K562 (cell line): ENCODE results near the gene ADAT3. TPM values are rescaled to one million over a fixed set of nuclear protein-coding genes. Genes with fewer than 3 reads are reported as not detected.
A peak's percentile ranks its signal among the peaks of the same experiment; 100 is the strongest.

Source experiments
- ATF7 ChIP-seq: fragments of 450-650 bp; IDR thresholded peaks from 2 replicates; pipeline ENCODE4 v1.7.1; 2014; ENCODE audit warnings: mild to moderate bottlenecking, moderate library complexity
- BRD9 ChIP-seq: fragments of 450-650 bp; IDR thresholded peaks from 2 replicates; pipeline ENCODE4 v1.6.1; 2018; ENCODE audit warnings: low read depth; ENCODE audit not compliant: partially characterized antibody
- ETS1 ChIP-seq: conservative IDR thresholded peaks from 2 replicates; pipeline ENCODE4 v1.6.1; 2011; ENCODE audit warnings: low read depth, mild to moderate bottlenecking, low read length; ENCODE audit not compliant: control insufficient read depth
- EZH2 ChIP-seq: IDR thresholded peaks from 2 replicates; pipeline ENCODE4 v1.6.1; 2012; ENCODE audit warnings: low read depth, mild to moderate bottlenecking, inconsistent platforms, low read length, borderline replicate concordance
- FOXK2 ChIP-seq, 2 experiments: fragments of 450-650 bp; IDR thresholded peaks in 1 of 2; conservative IDR thresholded peaks in 1 of 2; 2 replicates each; pipeline ENCODE4 v1.6.1; 2016; ENCODE audit warnings: low read depth in 2 of 2, mild to moderate bottlenecking in 1 of 2
- GABPA ChIP-seq: fragments of 200-800 bp; sonication (Bioruptor generic); conservative IDR thresholded peaks from 2 replicates; pipeline ENCODE4 v1.6.1; 2016; ENCODE audit warnings: low read depth, missing genetic modification characterization, missing compliant biosample characterization
- HDAC1 ChIP-seq, 2 experiments: fragments of 450-650 bp; IDR thresholded peaks; 2 replicates each; pipeline ENCODE4 v1.6.1; 2016 to 2017; ENCODE audit warnings: inconsistent platforms in 1 of 2, mild to moderate bottlenecking in 1 of 2, moderate library complexity in 1 of 2
- HDAC3 ChIP-seq: fragments of 450-650 bp; IDR thresholded peaks from 2 replicates; pipeline ENCODE4 v1.6.1; 2018; ENCODE audit warnings: borderline replicate concordance, mild to moderate bottlenecking, moderate library complexity; ENCODE audit not compliant: partially characterized antibody
- HNRNPUL1 ChIP-seq: fragments of 200-400 bp; formaldehyde crosslinking; IDR thresholded peaks from 2 replicates; pipeline ENCODE4 v1.6.1; 2017; ENCODE audit warnings: low read length
- KLF16 ChIP-seq: IDR thresholded peaks from 2 replicates; pipeline ENCODE4 v1.6.1; 2016; ENCODE audit warnings: antibody characterized with exemption
- MYBL2 ChIP-seq, 2 experiments: fragments of 450-650 bp in 1 of 2; sonication (generic) in 1 of 2; formaldehyde crosslinking in 1 of 2; IDR thresholded peaks; 2 replicates each; pipeline versions ENCODE4 v1.6.1 to v1.8.1; 2017 to 2022; ENCODE audit warnings: borderline replicate concordance in 1 of 2, inconsistent platforms in 1 of 2, low read depth in 1 of 2, mild to moderate bottlenecking in 1 of 2, missing genetic modification reagents in 1 of 2, moderate library complexity in 1 of 2
- NFIX ChIP-seq: fragments of 250-450 bp; sonication (Bioruptor Pico); IDR thresholded peaks from 2 replicates; pipeline ENCODE4 v1.4.0; 2020; ENCODE audit warnings: low read depth, mild to moderate bottlenecking, moderate library complexity
- NFXL1 ChIP-seq: fragments of 450-650 bp; formaldehyde crosslinking; IDR thresholded peaks from 2 replicates; pipeline ENCODE4 v1.4.0; 2021; ENCODE audit warnings: mild to moderate bottlenecking
- SLC30A9 ChIP-seq: fragments of 250-450 bp; sonication (Bioruptor Pico); IDR thresholded peaks from 2 replicates; pipeline ENCODE4 v1.8.0; 2022; ENCODE audit warnings: mild to moderate bottlenecking, moderate library complexity
- SMAD2 ChIP-seq: fragments of 150-350 bp; IDR thresholded peaks from 2 replicates; pipeline ENCODE4 v1.6.1; 2014; ENCODE audit warnings: low read depth, mild to moderate bottlenecking, low read length
- TAF1 ChIP-seq: IDR thresholded peaks from 2 replicates; pipeline ENCODE4 v1.6.1; 2011; ENCODE audit warnings: mild to moderate bottlenecking, low read length, moderate library complexity; ENCODE audit not compliant: insufficient read depth, control insufficient read depth, severe bottlenecking; ENCODE audit errors: extremely low read depth
- ZNF23 ChIP-seq: fragments of 250-450 bp; sonication (Bioruptor Pico); IDR thresholded peaks from 2 replicates; pipeline ENCODE4 v1.4.0; 2020; ENCODE audit warnings: mild to moderate bottlenecking
- ZNF41 ChIP-seq: fragments of 250-450 bp; sonication (Bioruptor Pico); conservative IDR thresholded peaks from 2 replicates; pipeline ENCODE4 v1.4.0; 2020; ENCODE audit warnings: mild to moderate bottlenecking
- ZNF589 ChIP-seq: fragments of 200-800 bp; sonication (Bioruptor generic); IDR thresholded peaks from 2 replicates; pipeline ENCODE4 v1.6.1; 2016; ENCODE audit warnings: low read depth, missing genetic modification characterization, missing compliant biosample characterization
- ZNF592 ChIP-seq: fragments of 450-650 bp; IDR thresholded peaks from 2 replicates; pipeline ENCODE4 v1.6.1; 2017; ENCODE audit warnings: antibody characterized with exemption, mild to moderate bottlenecking
- ZSCAN32 ChIP-seq: fragments of 450-650 bp; formaldehyde crosslinking; IDR thresholded peaks from 2 replicates; pipeline ENCODE4 v1.4.0; 2020; ENCODE audit warnings: mild to moderate bottlenecking, moderate library complexity
- polyA plus RNA-seq, 8 experiments: library from polyadenylated mRNA; depleted of rRNA in 4 of 8; stranded (reverse) in 5 of 8; unstranded in 3 of 8; fragments of >200 nt; fragmentation: Nextera tagmentation in 2 of 8; fragmentation: Illumina TruSeq in 1 of 8; extraction: Ambion mirVana in 2 of 8; extraction: Trizol in 1 of 8; gene quantifications; 2 replicates each; pipeline versions ENCODE4 v1.2.1 to v1.2.3, GENCODE V29; 2011 to 2014; ENCODE audit warnings: inconsistent platforms in 1 of 8, missing spikeins in 1 of 8
- total RNA-seq, 7 experiments: library from RNA; depleted of rRNA in 6 of 7; stranded (reverse); fragments of >200 nt in 6 of 7; fragmentation: Illumina TruSeq in 2 of 7; extraction: Trizol in 2 of 7; gene quantifications; 2 replicates each; pipeline versions ENCODE4 v1.2.1 to v1.2.3, GENCODE V29; 2011 to 2021; ENCODE audit warnings: low replicate concordance in 1 of 7

ADAT3 gene
- total and polyA plus RNA-seq, 9 of the 15 experiments (the other 6 are each of a cell fraction or from before 2014, with no cell fraction given), result 0.67 to 15.6 (median 7.8) TPM; not detected in 4

- TF ChIP-seq GABPA (tag), result peak; percentile 79
- TF ChIP-seq ETS1, result no peak
- TF ChIP-seq EZH2, result no peak
- no peak for TF ChIP-seq NFXL1
- no peak for TF ChIP-seq SLC30A9 (CRISPR knock-in tag)
- no peak for TF ChIP-seq ZSCAN32 (CRISPR knock-in tag)
- no peak for TF ChIP-seq NFIX (CRISPR knock-in tag)
- TF ChIP-seq SMAD2, result no peak
- TF ChIP-seq HNRNPUL1, result no peak
- TF ChIP-seq KLF16, result no peak
- no peak for TF ChIP-seq ZNF41 (CRISPR knock-in tag)
- TF ChIP-seq BRD9, result no peak
- TF ChIP-seq MYBL2 (IDR thresholded peaks at IDR 0.05; ENCODE audit: low read depth), result no peak
- no peak for TF ChIP-seq MYBL2 (CRISPR knock-in tag; IDR thresholded peaks at IDR 0.05; ENCODE audit: borderline replicate concordance)
- peak in 1 of 2 experiments; percentile 22; a peak in 1 of 4 replicates for TF ChIP-seq FOXK2 (conservative IDR thresholded peaks at IDR 0.05 in 1 of 2, IDR thresholded peaks at IDR 0.05 in 1 of 2; ENCODE audit: low read depth in 2 of 2)
- TF ChIP-seq TAF1, result no peak
- no peak for TF ChIP-seq HDAC3
- peak in 1 of 2 experiments; percentile 64; a peak in 1 of 4 replicates for TF ChIP-seq HDAC1 (IDR thresholded peaks at IDR 0.05)
- TF ChIP-seq ZNF23 (CRISPR knock-in tag), result no peak
- no peak for TF ChIP-seq ATF7
- TF ChIP-seq ZNF589 (CRISPR knock-in tag), result no peak
- no peak for TF ChIP-seq ZNF592
Observed at GRCh38 chr19:1942078-1942933, 37.1 kb downstream of the ADAT3 start (continued).
